Dermis lymphatic vessel endothelial cell (primary cell): Measurements from ENCODE around the gene TEX14. TPM values are rescaled to one million over a fixed set of nuclear protein-coding genes. Genes with fewer than 3 reads are reported as not detected.

Experiments used
- total RNA-seq: library from RNA; depleted of rRNA; stranded (reverse); fragments of >200 nt; gene quantifications from 2 replicates; pipeline ENCODE4 v1.2.1, GENCODE V29; 2014

Gene TEX14, protein sequence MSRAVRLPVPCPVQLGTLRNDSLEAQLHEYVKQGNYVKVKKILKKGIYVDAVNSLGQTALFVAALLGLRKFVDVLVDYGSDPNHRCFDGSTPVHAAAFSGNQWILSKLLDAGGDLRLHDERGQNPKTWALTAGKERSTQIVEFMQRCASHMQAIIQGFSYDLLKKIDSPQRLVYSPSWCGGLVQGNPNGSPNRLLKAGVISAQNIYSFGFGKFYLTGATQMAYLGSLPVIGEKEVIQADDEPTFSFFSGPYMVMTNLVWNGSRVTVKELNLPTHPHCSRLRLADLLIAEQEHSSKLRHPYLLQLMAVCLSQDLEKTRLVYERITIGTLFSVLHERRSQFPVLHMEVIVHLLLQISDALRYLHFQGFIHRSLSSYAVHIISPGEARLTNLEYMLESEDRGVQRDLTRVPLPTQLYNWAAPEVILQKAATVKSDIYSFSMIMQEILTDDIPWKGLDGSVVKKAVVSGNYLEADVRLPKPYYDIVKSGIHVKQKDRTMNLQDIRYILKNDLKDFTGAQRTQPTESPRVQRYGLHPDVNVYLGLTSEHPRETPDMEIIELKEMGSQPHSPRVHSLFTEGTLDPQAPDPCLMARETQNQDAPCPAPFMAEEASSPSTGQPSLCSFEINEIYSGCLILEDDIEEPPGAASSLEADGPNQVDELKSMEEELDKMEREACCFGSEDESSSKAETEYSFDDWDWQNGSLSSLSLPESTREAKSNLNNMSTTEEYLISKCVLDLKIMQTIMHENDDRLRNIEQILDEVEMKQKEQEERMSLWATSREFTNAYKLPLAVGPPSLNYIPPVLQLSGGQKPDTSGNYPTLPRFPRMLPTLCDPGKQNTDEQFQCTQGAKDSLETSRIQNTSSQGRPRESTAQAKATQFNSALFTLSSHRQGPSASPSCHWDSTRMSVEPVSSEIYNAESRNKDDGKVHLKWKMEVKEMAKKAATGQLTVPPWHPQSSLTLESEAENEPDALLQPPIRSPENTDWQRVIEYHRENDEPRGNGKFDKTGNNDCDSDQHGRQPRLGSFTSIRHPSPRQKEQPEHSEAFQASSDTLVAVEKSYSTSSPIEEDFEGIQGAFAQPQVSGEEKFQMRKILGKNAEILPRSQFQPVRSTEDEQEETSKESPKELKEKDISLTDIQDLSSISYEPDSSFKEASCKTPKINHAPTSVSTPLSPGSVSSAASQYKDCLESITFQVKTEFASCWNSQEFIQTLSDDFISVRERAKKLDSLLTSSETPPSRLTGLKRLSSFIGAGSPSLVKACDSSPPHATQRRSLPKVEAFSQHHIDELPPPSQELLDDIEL (N-terminal part only)
- total RNA-seq: under 0.01 TPM in 2 replicates

DNA sequence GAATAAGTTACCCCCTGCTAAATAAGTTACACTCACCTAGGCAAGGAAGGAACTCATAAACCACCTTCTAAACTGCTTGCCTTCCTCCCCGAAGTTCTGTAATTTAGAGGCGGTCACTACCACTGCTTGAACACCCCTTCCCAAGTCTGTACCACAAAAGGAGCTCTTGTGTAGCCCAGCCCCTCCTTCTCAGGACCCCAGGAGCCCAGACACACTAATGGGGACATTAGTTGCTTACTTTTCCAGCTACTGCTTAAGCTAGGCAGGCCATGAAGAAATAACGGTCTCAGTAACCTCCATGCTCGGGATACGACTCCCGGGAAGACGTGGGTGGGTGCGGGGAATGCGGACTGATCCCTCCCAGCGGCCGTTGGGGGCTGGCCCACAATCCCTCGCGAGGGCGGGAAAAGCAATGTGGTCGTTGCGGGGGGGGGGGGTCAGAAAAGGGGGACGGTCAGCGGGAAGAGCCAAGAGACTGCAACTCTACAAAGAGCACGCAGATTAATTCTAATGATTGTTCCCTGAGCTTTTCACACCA lies at the start of gene TEX14:
Gene TEX14, minus strand, starts transcription at position 345 of the 538 bp plus-strand sequence. CDS start 40,044 bp downstream, outside the sequence.

DNA sequence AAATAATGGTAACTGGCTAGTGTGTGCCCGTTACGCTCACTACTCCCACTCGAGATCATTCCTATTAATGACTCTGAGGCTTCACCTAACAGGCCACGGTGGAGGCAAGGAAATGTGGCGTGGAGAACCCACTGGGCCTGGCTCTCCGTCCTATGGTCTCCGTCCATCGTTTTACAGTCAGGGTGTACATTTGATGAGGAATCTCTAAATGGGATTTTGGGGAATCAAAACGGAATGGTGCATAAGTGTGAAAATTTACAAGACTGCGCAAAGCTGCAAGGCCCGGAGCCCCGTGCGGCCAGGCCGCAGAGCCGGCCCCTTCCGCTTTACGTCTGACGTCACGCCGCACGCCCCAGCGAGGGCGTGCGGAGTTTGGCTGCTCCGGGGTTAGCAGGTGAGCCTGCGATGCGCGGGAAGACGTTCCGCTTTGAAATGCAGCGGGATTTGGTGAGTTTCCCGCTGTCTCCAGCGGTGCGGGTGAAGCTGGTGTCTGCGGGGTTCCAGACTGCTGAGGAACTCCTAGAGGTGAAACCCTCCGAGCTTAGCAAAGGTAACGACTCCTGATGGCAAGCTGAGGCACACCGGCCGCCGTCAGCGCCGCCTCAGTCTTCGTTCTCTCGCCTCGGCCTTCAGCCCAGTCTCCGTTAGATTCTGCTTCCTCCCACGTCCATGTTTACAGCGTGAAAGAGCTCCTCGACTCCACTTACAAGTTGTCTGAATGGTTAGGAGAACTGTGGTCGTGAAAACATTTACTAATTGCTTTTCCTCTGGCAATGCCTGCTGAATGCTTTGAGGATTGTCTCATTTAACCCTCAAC lies 602 bp upstream of the TEX14 start, which contains the start of gene RAD51C:
Gene RAD51C, plus strand, starts transcription at position 364 of the 817 bp plus-strand sequence. Its CDS starts 42 bp downstream, at position 406.

DNA sequence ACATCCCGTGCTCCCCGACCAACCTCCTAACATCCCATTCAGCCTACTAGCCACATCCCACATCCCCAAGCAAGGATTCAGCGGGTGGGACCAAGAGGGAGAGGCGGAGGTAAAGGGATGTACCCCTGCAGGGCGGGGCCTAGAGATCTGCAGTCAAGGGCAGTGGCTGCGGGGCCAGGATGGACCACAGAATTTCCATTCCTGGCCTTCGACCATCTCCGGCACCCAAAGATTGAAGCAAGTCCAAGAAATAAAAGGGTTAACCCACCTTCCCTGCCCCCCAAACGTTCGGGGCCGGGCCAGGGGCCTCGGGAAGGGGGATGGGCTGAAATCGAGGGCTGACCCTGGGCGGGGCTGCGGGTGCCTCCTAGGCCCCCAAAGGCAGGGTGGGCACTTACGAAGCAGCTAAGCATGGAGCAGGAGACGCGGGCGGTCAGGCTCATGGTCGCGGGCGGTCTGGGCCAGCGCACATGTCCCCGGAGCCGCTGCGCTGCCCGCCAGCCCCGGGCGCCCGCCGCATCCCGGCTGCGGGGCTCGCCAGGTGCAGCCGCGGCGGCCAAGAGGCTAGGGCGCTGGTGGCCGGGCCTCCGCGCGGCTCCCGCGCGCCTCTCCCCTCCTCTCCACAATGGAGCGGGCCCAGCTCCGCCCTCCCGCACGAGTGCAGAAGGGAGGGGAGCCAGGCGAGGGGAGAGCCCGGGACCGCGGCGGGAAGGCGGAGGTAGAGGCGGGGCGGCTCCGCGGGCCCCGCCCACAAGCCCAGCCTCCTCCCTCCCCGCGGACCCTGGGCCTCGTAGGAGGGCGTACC lies 177.7 kb downstream of the TEX14 start, which contains the start of gene MTMR4:
Gene MTMR4, minus strand, starts transcription at position 674 of the 805 bp plus-strand sequence. Its CDS starts 231 bp downstream, at position 443.

Other genes starting within 250 kb of the TEX14 start
- gene HSF5, start 203.6 kb downstream of the TEX14 start, total RNA-seq: under 0.01 TPM in 1 of 2 replicates, not detected in the other
- 34.0 and 34.2 TPM in 2 replicates for gene MTMR4, start 177.4 kb downstream of the TEX14 start, total RNA-seq
- 8.3 and 13.7 TPM in 2 replicates for gene RAD51C, start 557 bp upstream of the TEX14 start, total RNA-seq
- under 0.01 TPM in 2 replicates for gene PPM1E, start 63.8 kb upstream of the TEX14 start, total RNA-seq